Testis (tissue), 3 donors: ENCODE measurements around the gene TMEM253. TPM values are rescaled to one million over a fixed set of nuclear protein-coding genes. Genes with fewer than 3 reads are reported as not detected.

Experiments
- DNase-seq: peaks from one replicate; pipeline ENCODE4 v3.0.0-alpha.2; 2019
- H3K27ac ChIP-seq, 2 donors: fragments of 200-600 bp; sonication (generic); one replicate each; pipeline ENCODE4 v1.5.1; 2019
- H3K27me3 ChIP-seq: fragments of 200-600 bp; sonication (generic); one replicate; pipeline ENCODE4 v1.5.1; 2019
- H3K36me3 ChIP-seq: fragments of 200-600 bp; sonication (generic); one replicate; pipeline ENCODE4 v1.5.1; 2017; ENCODE audit warnings: low read depth; ENCODE audit errors: missing control alignments
- H3K4me1 ChIP-seq: fragments of 200-600 bp; sonication (generic); one replicate; pipeline ENCODE4 v1.5.1; 2019
- H3K4me3 ChIP-seq, 2 donors: fragments of 200-600 bp; sonication (generic); one replicate each; pipeline ENCODE4 v1.5.1; 2017 to 2019
- H3K9me3 ChIP-seq: fragments of 200-600 bp; sonication (generic); one replicate; pipeline ENCODE4 v1.5.1; 2017
- CTCF ChIP-seq, 3 experiments: fragments of 450-650 bp in 2 of 3; fragments of 200-600 bp in 1 of 3; sonication (generic) in 1 of 3; IDR thresholded peaks; one replicate each; pipeline ENCODE4 v1.5.1; 2016 to 2019; ENCODE audit warnings: antibody characterized with exemption in 3 of 3, mild to moderate bottlenecking in 2 of 3, moderate library complexity in 1 of 3
- POLR2A ChIP-seq: fragments of 450-650 bp; IDR thresholded peaks from one replicate; pipeline ENCODE4 v1.6.1; 2017; ENCODE audit warnings: antibody characterized with exemption, mild to moderate bottlenecking, moderate library complexity
- WGBS, 2 donors: methylation state at CpG; one replicate each; pipeline ENCODE4 v1.1.5; 2018; 5-methylcytosine and 5-hydroxymethylcytosine counted together
- intact Hi-C: fragments of 100-400 bp; cut with DNase I; formaldehyde crosslinking; loops from one replicate; pipeline ENCODE4 v1.15.1; 2023; ENCODE audit warnings: low total_unique reads
- polyA plus RNA-seq: library from polyadenylated mRNA; stranded (reverse); fragments of 350-450 nt; fragmentation: Illumina TruSeq; extraction: RNeasy Lipid Tissue Mini Kit (QIAGEN cat#74804); gene quantifications from one replicate; pipeline ENCODE4 v1.2.3, GENCODE V29; 2014; ENCODE audit warnings: low read depth, low replicate concordance; ENCODE audit not compliant: insufficient read depth
- total RNA-seq, 2 donors: library from RNA; depleted of rRNA; stranded (reverse); fragments of >200 nt; gene quantifications; one replicate each; pipeline ENCODE4 v1.2.3, GENCODE V29; 2016

TMEM253 gene
- total and polyA plus RNA-seq, 3 donors from 2014 or later, result 0.50 to 0.65 TPM; not detected in 1

DNA sequence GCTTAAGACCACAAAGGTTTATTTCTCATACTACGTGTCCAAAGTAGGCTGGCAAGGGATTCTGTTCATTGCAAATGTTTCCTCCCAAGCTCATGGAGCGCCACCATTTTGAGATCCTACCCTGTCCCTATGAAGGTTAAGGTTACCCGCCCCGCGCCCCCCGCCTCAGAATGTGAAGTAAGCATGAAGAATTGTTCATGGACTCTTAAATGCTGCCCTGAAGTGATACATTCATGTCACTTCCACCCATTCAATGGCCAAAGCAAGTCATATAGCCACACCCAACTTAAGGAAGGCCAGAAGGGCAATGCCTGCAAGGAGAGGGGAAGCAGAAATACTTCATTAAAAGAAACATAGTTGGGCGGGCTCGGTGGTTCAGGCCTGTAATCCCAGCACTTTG is 4.2 kb downstream of the TMEM253 start:
- no peak for DNase-seq
- Histone ChIP-seq H3K4me1 (peaks cover 20% of the 10 kb centered on the region), H3K27ac (peak overlapping the region; percentile 97 to 98), H3K9me3 (no peaks in the 10 kb centered on the region), H3K36me3 (no peaks in the 10 kb centered on the region), H3K4me3 (no peak overlapping the region), H3K27me3 (no peaks in the 10 kb centered on the region)
- 48 to 75% methylated on average over 8 of the region's 8 CpGs for WGBS, 2 donors
- no peak for TF ChIP-seq POLR2A
- no peak for TF ChIP-seq CTCF (IDR thresholded peaks at IDR 0.05)
- intact Hi-C loops, result loop anchor here (2.0 kb wide), 1 partner anchor 36 kb away; no protein-coding TSS in a partner anchor

DNA sequence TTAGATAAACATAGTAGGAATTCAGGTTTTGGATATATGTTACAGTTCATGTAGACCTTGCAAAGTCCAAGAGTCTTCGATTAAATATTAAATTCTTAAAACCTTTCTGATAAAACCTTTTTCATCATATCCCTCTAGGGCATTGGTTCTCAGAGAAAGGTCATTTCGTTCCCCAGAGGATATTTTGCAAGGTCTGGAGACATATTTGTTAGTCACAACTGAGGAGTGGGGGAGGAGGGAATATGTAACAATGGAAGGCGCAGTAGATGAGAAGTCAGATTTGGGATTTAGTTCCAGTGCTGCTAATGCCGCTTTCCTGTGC is 5.3 kb downstream of the TMEM253 start:
- Histone ChIP-seq H3K4me3 (no peak overlapping the region), H3K4me1 (peaks cover 20% of the 10 kb centered on the region), H3K9me3 (no peaks in the 10 kb centered on the region), H3K27me3 (no peaks in the 10 kb centered on the region), H3K27ac (peak overlapping the region; percentile 36 to 48), H3K36me3 (no peaks in the 10 kb centered on the region)
- no peak for DNase-seq
- TF ChIP-seq CTCF (IDR thresholded peaks at IDR 0.05), result no peak
- no peak for TF ChIP-seq POLR2A
- intact Hi-C loops, result no loop called here
- 45 to 52% methylated on average over 4 of the region's 4 CpGs for WGBS, 2 donors

GRCh38 chr14:21106498-21107282 is 5.8 kb downstream of the TMEM253 start:
- intact Hi-C loops, result no loop called here
- peak; percentile 88 for DNase-seq
- Histone ChIP-seq H3K9me3 (no peaks in the 10 kb centered on the region), H3K27ac (peak overlapping the region in 1 of 2 donors; percentile 48), H3K36me3 (no peaks in the 10 kb centered on the region), H3K4me3 (no peak overlapping the region), H3K27me3 (no peaks in the 10 kb centered on the region), H3K4me1 (peaks cover 20% of the 10 kb centered on the region)
- TF ChIP-seq CTCF (IDR thresholded peaks at IDR 0.05) (peak; percentile 74 to 76 (median 74)), POLR2A (no peak)
- WGBS, 2 donors, result 26 to 28% methylated on average over 11 of the region's 11 CpGs

- Histone ChIP-seq H3K27me3 (no peaks in the 10 kb centered on the region), H3K4me3 (no peak overlapping the region), H3K36me3 (no peaks in the 10 kb centered on the region), H3K4me1 (peaks cover 20% of the 10 kb centered on the region), H3K27ac (peak overlapping the region in 1 of 2 donors; percentile 48), H3K9me3 (no peaks in the 10 kb centered on the region)
- no peak for DNase-seq
- intact Hi-C loops, result no loop called here
- no peak for TF ChIP-seq CTCF (IDR thresholded peaks at IDR 0.05)
- TF ChIP-seq POLR2A, result no peak
- 72 to 75% methylated on average over 5 of the region's 5 CpGs for WGBS, 2 donors
Measured at GRCh38 chr14:21107283-21107800, 6.5 kb downstream of the TMEM253 start.

GRCh38 chr14:21108791-21109190 is 7.9 kb downstream of the TMEM253 start:
- Histone ChIP-seq H3K9me3 (no peaks in the 10 kb centered on the region), H3K27me3 (no peaks in the 10 kb centered on the region), H3K4me1 (peaks cover 20% of the 10 kb centered on the region), H3K36me3 (no peaks in the 10 kb centered on the region), H3K27ac (no peak overlapping the region), H3K4me3 (no peak overlapping the region)
- no peak for DNase-seq
- intact Hi-C loops, result no loop called here
- WGBS, 2 donors, result 92 to 99% methylated on average over 4 of the region's 4 CpGs
- TF ChIP-seq POLR2A (no peak), CTCF (IDR thresholded peaks at IDR 0.05) (no peak)
